HCT116 (cell line): ENCODE measurements around the gene IL21.
"Not testable (repeated sequence)": the region's sequence is repeated elsewhere in the genome, so short reads cannot be mapped to it uniquely, and the experiment has no call there.

ENCODE experiments used
- ATF3 ChIP-seq: IDR thresholded peaks from 2 replicates; pipeline ENCODE4 v1.6.1; 2012
- CTCF ChIP-seq, 3 experiments: fragments of 200-600 bp in 1 of 3; sonication (generic) in 1 of 3; IDR thresholded peaks in 2 of 3; conservative IDR thresholded peaks in 1 of 3; 2 replicates each; pipeline ENCODE4 v1.5.1; 2012 to 2017; ENCODE audit warnings: low read depth in 2 of 3, low read length in 2 of 3, antibody characterized with exemption in 1 of 3, borderline replicate concordance in 1 of 3, control low read depth in 1 of 3, mild to moderate bottlenecking in 1 of 3, mixed read lengths in 1 of 3, mixed run types in 1 of 3, moderate library complexity in 1 of 3; ENCODE audit not compliant: insufficient read depth in 1 of 3
- EGR1 ChIP-seq: IDR thresholded peaks from 2 replicates; pipeline ENCODE4 v1.6.1; 2012; ENCODE audit warnings: low read depth
- EZH2phosphoT487 ChIP-seq: fragments of 200-600 bp; IDR thresholded peaks from 2 replicates; pipeline ENCODE4 v1.6.1; 2018; ENCODE audit warnings: antibody characterized with exemption, borderline replicate concordance
- JUND ChIP-seq: IDR thresholded peaks from 2 replicates; pipeline ENCODE4 v1.6.1; 2012
- POLR2A ChIP-seq: IDR thresholded peaks from 2 replicates; pipeline ENCODE4 v1.7.0; 2011; ENCODE audit warnings: borderline replicate concordance; ENCODE audit not compliant: insufficient read depth, insufficient read length; ENCODE audit errors: extremely low read depth
- POLR2AphosphoS5 ChIP-seq: IDR thresholded peaks from 2 replicates; pipeline ENCODE4 v1.6.1; 2011; ENCODE audit warnings: mild to moderate bottlenecking, low read depth, low read length, moderate library complexity
- RAD21 ChIP-seq: IDR thresholded peaks from 2 replicates; pipeline ENCODE4 v1.6.1; 2012; ENCODE audit warnings: low read depth, mild to moderate bottlenecking
- REST ChIP-seq: IDR thresholded peaks from 2 replicates; pipeline ENCODE4 v1.6.1; 2012; ENCODE audit warnings: low read depth
- SIN3A ChIP-seq: IDR thresholded peaks from 2 replicates; pipeline ENCODE4 v1.6.1; 2012; ENCODE audit warnings: low read depth
- SP1 ChIP-seq: IDR thresholded peaks from 2 replicates; pipeline ENCODE4 v1.6.1; 2012; ENCODE audit warnings: low read depth
- SRF ChIP-seq: IDR thresholded peaks from 2 replicates; pipeline ENCODE4 v1.6.1; 2012; ENCODE audit warnings: low read depth
- YY1 ChIP-seq: IDR thresholded peaks from 2 replicates; pipeline ENCODE4 v1.6.1; 2011; ENCODE audit warnings: low read length, low read depth, moderate library complexity, mild to moderate bottlenecking; ENCODE audit not compliant: insufficient replicate concordance; ENCODE audit errors: extremely low read depth
- TF ChIP-seq, protein P1 (sequence below): IDR thresholded peaks from 2 replicates; pipeline ENCODE4 v1.6.1; 2012

DNA sequence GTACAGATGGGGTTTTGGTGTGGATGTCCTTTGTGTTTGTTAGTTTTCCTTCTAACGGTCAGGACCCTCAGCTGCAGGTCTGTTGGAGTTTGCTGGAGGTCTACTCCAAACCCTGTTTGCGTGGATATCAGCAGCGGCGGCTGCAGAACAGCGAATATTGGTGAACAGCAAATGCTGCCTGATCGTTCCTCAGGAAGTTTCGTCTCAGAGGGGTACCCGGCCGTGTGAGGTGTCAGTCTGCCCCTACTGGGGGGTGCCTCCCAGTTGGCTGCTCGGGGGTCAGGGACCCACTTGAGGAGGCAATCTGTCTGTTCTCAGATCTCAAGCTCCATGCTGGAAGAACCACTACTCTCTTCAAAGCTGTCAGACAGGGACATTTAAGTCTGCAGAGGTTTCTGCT is 46.5 kb downstream of the IL21 start:
- TF ChIP-seq CTCF (IDR thresholded peaks at IDR 0.05 in 2 of 3, conservative IDR thresholded peaks at IDR 0.05 in 1 of 3; ENCODE audit: borderline replicate concordance in 1 of 3, insufficient read depth in 1 of 3, low read depth in 2 of 3, low read length in 2 of 3); POLR2A; ATF3; POLR2AphosphoS5; REST; EZH2phosphoT487; JUND; EGR1; RAD21; YY1; SRF; SP1; SIN3A: not testable (repeated sequence)
- TF ChIP-seq, protein P1, sequence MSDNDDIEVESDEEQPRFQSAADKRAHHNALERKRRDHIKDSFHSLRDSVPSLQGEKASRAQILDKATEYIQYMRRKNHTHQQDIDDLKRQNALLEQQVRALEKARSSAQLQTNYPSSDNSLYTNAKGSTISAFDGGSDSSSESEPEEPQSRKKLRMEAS: not testable (repeated sequence)
